GM19438 (cell line): ENCODE measurements around the gene GBP1.
"Not testable (repeated sequence)": the region's sequence is repeated elsewhere in the genome, so short reads cannot be mapped to it uniquely, and the experiment has no call there.

ENCODE experiments used
- ATAC-seq: cut with Tn5 transposase; IDR thresholded peaks from one replicate; pipeline ENCODE4 v1.9.1; 2021; ENCODE audit warnings: low read depth; ENCODE audit not compliant: unreplicated experiment

Gene GBP1

DNA sequence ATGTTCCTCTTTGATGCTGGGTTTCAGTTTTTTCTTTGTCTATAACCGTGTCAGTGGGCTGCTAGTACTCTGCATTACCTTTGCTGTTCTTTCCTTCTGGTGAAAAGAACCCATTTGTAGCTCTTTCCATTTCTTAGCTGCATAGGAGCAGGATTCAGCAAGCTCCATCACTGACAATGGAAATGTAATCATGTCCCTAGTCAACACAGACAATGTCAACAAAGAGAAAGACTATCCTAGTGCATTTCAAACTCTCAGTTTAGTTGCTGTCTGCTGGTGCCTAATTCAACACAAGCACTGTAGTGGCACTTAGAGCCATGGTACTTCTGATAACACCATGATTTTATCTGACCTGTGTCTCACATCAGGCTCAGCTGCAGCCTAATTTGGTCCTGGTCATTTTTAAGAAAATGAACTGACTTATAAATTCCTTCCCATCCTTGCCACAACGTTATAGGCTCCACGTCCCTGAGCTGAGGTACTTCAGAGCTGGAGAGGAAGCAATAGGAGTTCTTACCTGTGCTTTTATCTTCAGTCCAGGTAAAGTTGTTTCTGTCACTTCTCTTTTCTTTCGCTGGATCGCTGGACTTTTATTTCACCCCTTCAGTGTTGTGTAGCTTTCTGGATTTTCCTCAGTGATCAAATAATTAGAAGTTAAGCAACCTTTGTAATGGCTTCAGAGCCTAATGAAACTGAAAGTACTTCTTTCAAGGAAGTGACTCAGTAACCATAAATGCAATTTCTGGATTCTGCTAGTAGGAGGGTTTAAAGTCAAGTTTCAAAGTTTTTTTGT lies 42.6 kb downstream of the GBP1 start, which contains the start of gene GBP3:
TSS of gene GBP3 (minus strand) at position 700 of the 793 bp plus-strand sequence. CDS start 2,145 bp downstream, outside the sequence.
- ATAC-seq, result peak; percentile 72

- not testable (repeated sequence) for ATAC-seq
Measured at GRCh38 chr1:89018318-89018717, 46.7 kb downstream of the GBP1 start.

DNA sequence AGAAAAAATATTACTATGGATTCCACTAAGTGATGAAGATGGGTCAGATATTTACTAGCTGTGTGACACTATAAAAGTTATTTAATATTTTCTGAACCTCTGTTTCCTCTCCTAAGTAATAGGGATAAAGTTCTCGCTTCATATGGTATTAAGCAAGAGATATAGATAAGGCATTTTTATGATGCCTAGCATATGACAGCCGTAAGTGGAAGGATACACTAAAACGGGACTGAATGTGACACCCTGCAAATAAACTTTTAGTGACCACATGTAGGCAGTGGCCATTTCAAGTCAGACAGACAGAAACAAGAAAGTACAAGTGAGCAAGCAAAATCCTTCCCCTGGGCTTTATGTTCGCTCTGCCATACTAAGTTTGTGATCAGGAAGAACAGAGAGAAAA lies 56.5 kb downstream of the GBP1 start:
- ATAC-seq, result no peak

DNA sequence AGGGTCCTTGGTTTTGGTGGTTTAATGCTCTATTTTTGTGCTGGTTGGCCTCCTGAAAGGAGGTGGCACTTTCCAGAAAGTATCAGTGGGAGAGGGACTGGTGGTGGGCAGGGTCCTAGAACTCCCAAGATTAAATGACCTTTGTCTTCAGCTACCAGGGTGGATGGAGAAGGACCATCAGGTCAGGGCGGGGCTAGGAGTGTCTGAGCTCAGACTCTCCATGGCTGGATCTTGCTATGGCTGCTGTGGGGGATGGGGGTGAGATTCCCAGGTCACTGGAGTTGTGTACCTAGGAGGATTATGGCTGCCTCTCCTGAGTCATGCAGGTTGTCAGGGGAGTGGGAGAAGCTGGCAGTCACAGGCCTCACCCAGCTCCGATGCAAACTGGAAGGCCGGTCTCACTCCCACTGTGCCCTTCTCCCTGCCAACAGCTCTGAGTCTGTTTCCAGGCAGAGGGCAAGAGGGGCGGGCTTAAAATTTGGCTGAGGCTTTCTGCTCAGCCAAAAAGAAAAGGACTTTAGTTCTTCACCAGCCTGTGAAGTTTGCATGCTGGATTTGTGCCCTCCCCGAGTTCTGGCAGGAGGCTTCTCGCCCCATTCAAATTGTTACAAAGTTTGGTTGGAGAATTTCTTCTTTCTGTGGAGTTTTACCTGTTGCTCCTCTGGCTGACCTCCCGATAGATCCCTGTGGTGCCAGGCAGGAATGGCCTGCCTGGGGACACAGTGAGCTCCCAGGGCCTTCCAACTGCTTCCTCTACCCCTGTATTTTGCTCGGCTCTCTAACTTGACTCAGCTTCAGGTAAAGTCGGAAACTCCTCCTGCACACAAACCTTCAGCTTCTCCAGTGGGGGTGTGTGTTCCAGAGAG lies 59.5 kb downstream of the GBP1 start:
- no peak for ATAC-seq
